GM12892 (cell line): ENCODE measurements around the gene TEX10.

Experiments used
- DNase-seq: peaks from one replicate; pipeline ENCODE4 v3.0.0; 2011; ENCODE audit not compliant: insufficient read length
- FAIRE-seq: peaks from 2 replicates; lab custom pipeline; 2011; peaks lifted over from hg19 to GRCh38; lab: Jason Lieb, UNC
- POLR2A ChIP-seq: IDR thresholded peaks from 2 replicates; pipeline ENCODE4 v1.6.1; 2011; ENCODE audit warnings: low read depth, low read length, control low read depth
- POLR2AphosphoS5 ChIP-seq: IDR thresholded peaks from 2 replicates; pipeline ENCODE4 v1.6.1; 2011; ENCODE audit warnings: low read depth, low read length, control low read depth
- TAF1 ChIP-seq: IDR thresholded peaks from 2 replicates; pipeline ENCODE4 v1.6.1; 2011; ENCODE audit warnings: low read depth, mild to moderate bottlenecking, control low read depth, low read length, borderline replicate concordance

The TEX10 gene

DNA sequence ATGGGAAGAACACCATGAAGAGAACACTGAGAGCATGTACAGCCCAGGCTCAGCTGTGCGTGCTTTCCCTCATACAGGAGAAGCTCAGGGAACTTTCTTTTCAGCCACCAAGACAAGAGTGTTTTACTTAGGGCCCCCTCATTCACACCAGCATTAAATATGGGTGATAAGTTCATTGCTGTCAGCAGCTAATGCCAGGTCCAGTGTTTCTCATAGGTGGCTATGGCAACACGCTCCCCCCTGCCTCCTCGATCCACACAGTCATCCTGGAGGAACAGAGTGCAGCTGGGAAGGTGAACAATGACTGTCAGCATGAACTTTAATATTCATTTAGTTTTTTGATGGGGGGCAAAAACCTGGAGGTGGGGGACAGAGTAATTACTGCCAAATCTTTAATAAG lies 54.4 kb downstream of the TEX10 start:
- DNase-seq (no peak), FAIRE-seq (no peak)
- TF ChIP-seq POLR2AphosphoS5: no peak
- TF ChIP-seq TAF1: no peak
- no peak for TF ChIP-seq POLR2A

DNA sequence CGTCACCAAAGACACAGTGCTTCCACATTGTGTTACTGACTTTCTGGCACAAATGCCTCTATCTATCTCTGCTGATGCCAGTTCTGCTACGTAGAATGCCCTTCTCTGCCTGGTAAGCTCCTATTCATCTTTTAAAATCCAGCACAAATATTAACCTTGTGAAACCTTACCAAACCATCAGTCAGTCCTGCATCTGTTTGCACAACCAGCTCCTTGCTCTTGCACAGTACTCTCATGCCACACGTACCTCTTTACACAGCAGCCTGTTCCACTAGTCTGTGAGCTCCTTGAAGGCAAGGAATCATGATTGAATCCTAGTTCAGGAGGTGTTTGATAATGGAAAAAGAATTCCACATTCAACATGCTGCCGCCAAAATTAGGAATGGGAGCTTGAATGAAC lies 56.3 kb downstream of the TEX10 start:
- FAIRE-seq (no peak), DNase-seq (no peak)
- TF ChIP-seq TAF1 (no peak), POLR2A (no peak), POLR2AphosphoS5 (no peak)

DNA sequence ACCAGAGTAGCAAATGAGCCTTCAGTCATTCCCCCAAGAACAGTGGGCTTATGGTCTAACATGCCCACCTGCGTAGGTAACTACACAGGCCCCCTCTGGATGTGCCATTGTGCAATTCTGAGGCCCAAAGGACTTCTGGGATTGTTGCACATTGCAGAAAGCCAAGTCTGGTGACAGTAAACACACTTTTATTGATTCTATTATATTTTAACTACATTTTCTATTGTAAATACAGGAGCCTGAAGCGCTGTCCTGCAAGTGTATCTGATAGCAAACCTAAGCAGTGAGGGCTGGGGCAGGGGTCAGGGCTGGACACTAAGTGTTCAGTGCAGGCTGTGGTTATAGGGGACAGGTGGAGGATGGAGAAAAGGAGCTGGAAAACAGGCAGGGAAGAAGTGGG lies 57.5 kb downstream of the TEX10 start:
- TF ChIP-seq TAF1: no peak
- no peak for TF ChIP-seq POLR2A
- no peak for TF ChIP-seq POLR2AphosphoS5
- no peak for DNase-seq
- FAIRE-seq: no peak

DNA sequence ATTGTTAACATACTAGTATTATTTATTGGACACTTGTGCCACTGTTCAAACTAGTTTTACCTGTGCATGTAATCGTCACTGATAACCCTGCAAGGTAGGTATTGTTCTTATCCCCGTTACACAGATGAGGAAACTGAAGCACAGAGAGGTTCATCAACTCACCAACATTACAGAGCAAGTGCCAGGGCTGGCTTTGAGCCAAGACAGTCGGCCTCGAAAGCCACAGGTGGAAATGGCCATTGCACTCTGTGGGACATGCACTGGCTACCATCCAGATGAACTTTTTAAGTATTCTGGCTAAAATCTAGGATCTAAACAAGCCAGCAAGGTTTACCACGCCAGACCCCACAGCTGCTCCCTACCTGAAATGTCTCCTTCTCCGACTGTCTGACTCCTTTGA lies 57.9 kb downstream of the TEX10 start:
- DNase-seq: no peak
- no peak for TF ChIP-seq POLR2AphosphoS5
- no peak for TF ChIP-seq POLR2A
- TF ChIP-seq TAF1: no peak
- FAIRE-seq: no peak

GRCh38 chr9:100294341-100294740 lies 58.4 kb downstream of the TEX10 start:
- FAIRE-seq (no peak), DNase-seq (no peak)
- TF ChIP-seq POLR2A (no peak), TAF1 (no peak), POLR2AphosphoS5 (no peak)

GRCh38 chr9:100292414-100292813 lies 60.3 kb downstream of the TEX10 start:
- DNase-seq (no peak), FAIRE-seq (no peak)
- no peak for TF ChIP-seq TAF1
- TF ChIP-seq POLR2AphosphoS5: no peak
- no peak for TF ChIP-seq POLR2A

GRCh38 chr9:100290714-100291113 lies 62.0 kb downstream of the TEX10 start:
- no peak for FAIRE-seq
- no peak for TF ChIP-seq POLR2AphosphoS5
- no peak for TF ChIP-seq TAF1
- no peak for TF ChIP-seq POLR2A
- no peak for DNase-seq

DNA sequence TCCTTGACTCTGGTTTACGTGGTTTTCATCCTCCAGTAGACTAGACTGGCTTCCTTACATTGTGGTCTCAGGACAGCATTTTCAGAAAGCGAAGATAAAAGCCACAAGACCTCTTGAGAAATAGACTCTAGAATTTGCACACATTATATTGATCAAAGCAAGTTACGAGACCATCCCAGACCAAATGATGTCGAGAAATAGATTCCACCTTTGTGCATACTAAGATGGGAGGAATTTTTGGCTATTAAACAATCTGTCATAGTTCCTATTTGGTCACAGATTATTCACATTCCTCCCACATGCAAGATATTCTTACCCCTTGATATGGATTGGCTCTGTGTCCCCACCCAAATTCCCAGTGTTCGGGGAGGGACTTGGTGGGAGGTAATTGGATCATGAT lies 65.6 kb downstream of the TEX10 start:
- FAIRE-seq (no peak), DNase-seq (no peak)
- TF ChIP-seq TAF1 (no peak), POLR2AphosphoS5 (no peak), POLR2A (no peak)

DNA sequence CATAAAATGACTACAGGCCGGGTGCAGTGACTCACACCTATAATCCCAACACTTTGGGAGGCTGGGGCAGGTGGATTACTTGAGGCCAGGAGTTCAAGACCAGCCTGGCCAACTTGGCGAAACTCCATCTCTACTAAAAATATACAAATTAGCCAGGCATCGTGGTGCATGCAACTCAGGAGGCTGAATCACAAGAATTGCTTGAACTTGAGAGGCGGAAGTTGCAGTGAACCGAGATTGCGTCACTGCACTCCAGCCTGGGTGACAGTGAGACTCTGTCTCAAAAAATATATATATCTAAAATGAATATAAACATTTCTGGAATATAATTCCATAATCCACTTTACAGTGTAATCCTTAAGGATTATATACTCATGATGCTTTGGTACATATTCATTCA lies 66.5 kb downstream of the TEX10 start:
- DNase-seq: no peak
- no peak for FAIRE-seq
- TF ChIP-seq POLR2A: no peak
- no peak for TF ChIP-seq TAF1
- TF ChIP-seq POLR2AphosphoS5: no peak

DNA sequence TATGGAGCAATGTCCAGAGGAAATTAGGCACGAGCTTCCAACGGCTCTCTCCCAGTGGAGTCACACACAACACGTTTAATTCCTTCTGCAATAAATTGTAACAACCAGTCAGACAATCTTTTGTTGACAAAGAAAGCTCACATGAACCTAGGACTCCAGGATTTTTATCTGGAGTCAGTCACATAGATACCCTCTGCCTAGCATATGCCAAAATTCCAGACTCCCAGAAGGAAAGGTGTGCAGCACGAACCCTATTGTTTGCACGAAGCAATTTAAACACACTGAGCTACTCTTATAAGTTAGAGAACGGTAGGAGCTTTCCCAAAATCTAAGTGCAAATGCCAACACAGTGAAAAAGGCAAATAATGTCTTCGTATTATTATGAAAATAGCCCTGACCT lies 67.1 kb downstream of the TEX10 start:
- DNase-seq (no peak), FAIRE-seq (no peak)
- TF ChIP-seq POLR2A (no peak), TAF1 (no peak), POLR2AphosphoS5 (no peak)

- TF ChIP-seq POLR2A (no peak), TAF1 (no peak), POLR2AphosphoS5 (no peak)
- DNase-seq: no peak
- no peak for FAIRE-seq
Observed at GRCh38 chr9:100285080-100285479, 67.7 kb downstream of the TEX10 start.

- no peak for DNase-seq
- TF ChIP-seq POLR2AphosphoS5: no peak
- TF ChIP-seq TAF1: no peak
- FAIRE-seq: no peak
Observed at GRCh38 chr9:100284247-100284646, 68.5 kb downstream of the TEX10 start.

- TF ChIP-seq TAF1 (no peak), POLR2AphosphoS5 (no peak)
- DNase-seq (no peak), FAIRE-seq (no peak)
Observed at GRCh38 chr9:100282388-100282719, 70.4 kb downstream of the TEX10 start.
